Measurements from ENCODE around the gene GCSAML.

GCSAML gene

GRCh38 chr1:247576514-247576913, 27.6 kb downstream of the GCSAML start:
- ChIA-PET CTCF (no interaction called here), POLR2A (no interaction called here)
- TF ChIP-seq ELF4 (IDR thresholded peaks at IDR 0.05) (no peak), TARDBP (IDR thresholded peaks at IDR 0.05) (no peak), L3MBTL2 (conservative IDR thresholded peaks at IDR 0.05) (no peak), FOXK2 (IDR thresholded peaks at IDR 0.05) (no peak), SUZ12 (IDR thresholded peaks at IDR 0.05) (no peak), ZNF384 (IDR thresholded peaks at IDR 0.05) (no peak), FOXM1 (IDR thresholded peaks at IDR 0.05; ENCODE audit: borderline replicate concordance) (no peak)
- no peak for DNase-seq (ENCODE audit: extremely low spot score)

- TF ChIP-seq BHLHE40 (IDR thresholded peaks at IDR 0.05; ENCODE audit: borderline replicate concordance) (no peak), FOXK2 (IDR thresholded peaks at IDR 0.05) (no peak), TARDBP (IDR thresholded peaks at IDR 0.05) (no peak), ARNT (IDR thresholded peaks at IDR 0.05) (no peak), HDGF (IDR thresholded peaks at IDR 0.05; ENCODE audit: borderline replicate concordance) (no peak), FOXM1 (IDR thresholded peaks at IDR 0.05; ENCODE audit: borderline replicate concordance) (no peak)
- no peak for DNase-seq (ENCODE audit: extremely low spot score)
- ChIA-PET POLR2A (no interaction called here), CTCF (no interaction called here)
These were observed 30.1 kb downstream of the GCSAML start for GRCh38 chr1:247578946-247579460.

- ChIA-PET POLR2A (no interaction called here), CTCF (no interaction called here)
- DNase-seq (ENCODE audit: extremely low spot score) = no peak
- TF ChIP-seq SUZ12 (IDR thresholded peaks at IDR 0.05) = no peak
- TF ChIP-seq FOXM1 (IDR thresholded peaks at IDR 0.05; ENCODE audit: borderline replicate concordance) = no peak
- no peak for TF ChIP-seq ZNF384 (IDR thresholded peaks at IDR 0.05)
- no peak for TF ChIP-seq TARDBP (IDR thresholded peaks at IDR 0.05)
- TF ChIP-seq FOXK2 (IDR thresholded peaks at IDR 0.05) = no peak
- no peak for TF ChIP-seq FOXA1 (IDR thresholded peaks at IDR 0.05)
- no peak for TF ChIP-seq L3MBTL2 (conservative IDR thresholded peaks at IDR 0.05)
- TF ChIP-seq CTBP1 (IDR thresholded peaks at IDR 0.05; ENCODE audit: borderline replicate concordance) = no peak
These were observed 39.1 kb downstream of the GCSAML start, which contains the start of gene OR2G2 for GRCh38 chr1:247588060-247588459. Gene OR2G2, plus strand, starts transcription at chr1:247588360. Its CDS starts 0 bp downstream, at chr1:247588360.

GRCh38 chr1:247605286-247605685, 56.4 kb downstream of the GCSAML start, which contains the start of gene OR2G3:
Gene OR2G3, plus strand, starts transcription at chr1:247605586. Its CDS starts 0 bp downstream, at chr1:247605586.
- DNase-seq (ENCODE audit: extremely low spot score) = no peak
- CTCF ChIA-PET = no interaction called here
- POLR2A ChIA-PET = no interaction called here
- no peak for TF ChIP-seq SUZ12 (IDR thresholded peaks at IDR 0.05)
- no peak for TF ChIP-seq BHLHE40 (IDR thresholded peaks at IDR 0.05; ENCODE audit: borderline replicate concordance)
- no peak for TF ChIP-seq FOXK2 (IDR thresholded peaks at IDR 0.05)
- no peak for TF ChIP-seq LEF1 (IDR thresholded peaks at IDR 0.05; ENCODE audit: borderline replicate concordance)
- no peak for TF ChIP-seq ARNT (IDR thresholded peaks at IDR 0.05)
- TF ChIP-seq L3MBTL2 (conservative IDR thresholded peaks at IDR 0.05) = no peak
- no peak for TF ChIP-seq FOXM1 (IDR thresholded peaks at IDR 0.05; ENCODE audit: borderline replicate concordance)
- no peak for TF ChIP-seq CTBP1 (IDR thresholded peaks at IDR 0.05; ENCODE audit: borderline replicate concordance)
- TF ChIP-seq HDGF (IDR thresholded peaks at IDR 0.05; ENCODE audit: borderline replicate concordance) = no peak
- TF ChIP-seq NFRKB (IDR thresholded peaks at IDR 0.05) = no peak
- TF ChIP-seq ELF4 (IDR thresholded peaks at IDR 0.05) = no peak

GRCh38 chr1:247613405-247613804, 64.5 kb downstream of the GCSAML start:
- DNase-seq (ENCODE audit: extremely low spot score) = no peak
- CTCF ChIA-PET = no interaction called here
- POLR2A ChIA-PET = no interaction called here
- TF ChIP-seq TARDBP (IDR thresholded peaks at IDR 0.05) (no peak), ARNT (IDR thresholded peaks at IDR 0.05) (no peak), CTBP1 (IDR thresholded peaks at IDR 0.05; ENCODE audit: borderline replicate concordance) (no peak), FOXK2 (IDR thresholded peaks at IDR 0.05) (no peak), ZNF384 (IDR thresholded peaks at IDR 0.05) (no peak), SP1 (IDR thresholded peaks at IDR 0.05) (no peak), LEF1 (IDR thresholded peaks at IDR 0.05; ENCODE audit: borderline replicate concordance) (no peak), FOXA1 (IDR thresholded peaks at IDR 0.05) (no peak), NFRKB (IDR thresholded peaks at IDR 0.05) (no peak), SUZ12 (IDR thresholded peaks at IDR 0.05) (no peak), ELF4 (IDR thresholded peaks at IDR 0.05) (no peak), HDGF (IDR thresholded peaks at IDR 0.05; ENCODE audit: borderline replicate concordance) (no peak), FOXM1 (IDR thresholded peaks at IDR 0.05; ENCODE audit: borderline replicate concordance) (no peak), BHLHE40 (IDR thresholded peaks at IDR 0.05; ENCODE audit: borderline replicate concordance) (no peak), PKNOX1 (IDR thresholded peaks at IDR 0.05) (no peak), L3MBTL2 (conservative IDR thresholded peaks at IDR 0.05) (no peak)

GRCh38 chr1:247614625-247615024, 65.7 kb downstream of the GCSAML start:
- TF ChIP-seq BHLHE40 (IDR thresholded peaks at IDR 0.05; ENCODE audit: borderline replicate concordance) (no peak), CTBP1 (IDR thresholded peaks at IDR 0.05; ENCODE audit: borderline replicate concordance) (no peak), L3MBTL2 (conservative IDR thresholded peaks at IDR 0.05) (no peak), FOXK2 (IDR thresholded peaks at IDR 0.05) (no peak), PKNOX1 (IDR thresholded peaks at IDR 0.05) (no peak), NFRKB (IDR thresholded peaks at IDR 0.05) (no peak), LEF1 (IDR thresholded peaks at IDR 0.05; ENCODE audit: borderline replicate concordance) (no peak), ZNF384 (IDR thresholded peaks at IDR 0.05) (no peak), ELF4 (IDR thresholded peaks at IDR 0.05) (no peak), FOXA1 (IDR thresholded peaks at IDR 0.05) (no peak), SP1 (IDR thresholded peaks at IDR 0.05) (no peak), SUZ12 (IDR thresholded peaks at IDR 0.05) (no peak), TARDBP (IDR thresholded peaks at IDR 0.05) (no peak)
- DNase-seq (ENCODE audit: extremely low spot score) = no peak
- ChIA-PET POLR2A (no interaction called here), CTCF (no interaction called here)

All from HEK293T (cell line).